ENCODE measurements around the gene FAM174B.

FAM174B gene

GRCh38 chr15:92638709-92639365 is 16.7 kb downstream of the FAM174B start:
- no peak for DNase-seq (ENCODE audit: low spot score)

- DNase-seq (ENCODE audit: low spot score): no peak
Measured at GRCh38 chr15:92638291-92638708, 17.3 kb downstream of the FAM174B start.

- DNase-seq (ENCODE audit: low spot score): no peak
Measured at GRCh38 chr15:92637626-92638025, 17.9 kb downstream of the FAM174B start.

- DNase-seq (ENCODE audit: low spot score): no peak
Measured at GRCh38 chr15:92636908-92637481, 18.6 kb downstream of the FAM174B start.

GRCh38 chr15:92636401-92636907 is 19.1 kb downstream of the FAM174B start:
- DNase-seq (ENCODE audit: low spot score): no peak

GRCh38 chr15:92634671-92635201 is 20.8 kb downstream of the FAM174B start:
- no peak for DNase-seq (ENCODE audit: low spot score)

- DNase-seq (ENCODE audit: low spot score): no peak
Measured at GRCh38 chr15:92634060-92634459, 21.5 kb downstream of the FAM174B start.

- no peak for DNase-seq (ENCODE audit: low spot score)
Measured at GRCh38 chr15:92633418-92633817, 22.2 kb downstream of the FAM174B start.

GRCh38 chr15:92633001-92633400 is 22.6 kb downstream of the FAM174B start:
- DNase-seq (ENCODE audit: low spot score): no peak

- DNase-seq (ENCODE audit: low spot score): no peak
Measured at GRCh38 chr15:92631721-92632120, 23.9 kb downstream of the FAM174B start.

- DNase-seq (ENCODE audit: low spot score): no peak
Measured at GRCh38 chr15:92629975-92630626, 25.5 kb downstream of the FAM174B start.

GRCh38 chr15:92629276-92629974 is 26.1 kb downstream of the FAM174B start:
- DNase-seq (ENCODE audit: low spot score): no peak

GRCh38 chr15:92627014-92627413 is 28.6 kb downstream of the FAM174B start:
- DNase-seq (ENCODE audit: low spot score): no peak

- no peak for DNase-seq (ENCODE audit: low spot score)
Measured at GRCh38 chr15:92625251-92625980, 30.2 kb downstream of the FAM174B start.

GRCh38 chr15:92624401-92624991 is 31.1 kb downstream of the FAM174B start:
- DNase-seq (ENCODE audit: low spot score): no peak

GRCh38 chr15:92623435-92623834 is 32.1 kb downstream of the FAM174B start:
- no peak for DNase-seq (ENCODE audit: low spot score)

GRCh38 chr15:92621972-92622533 is 33.5 kb downstream of the FAM174B start:
- no peak for DNase-seq (ENCODE audit: low spot score)

- no peak for DNase-seq (ENCODE audit: low spot score)
Measured at GRCh38 chr15:92620991-92621390, 34.6 kb downstream of the FAM174B start.

- no peak for DNase-seq (ENCODE audit: low spot score)
Measured at GRCh38 chr15:92619145-92620101, 36.2 kb downstream of the FAM174B start.
